GM19452 (cell line): ENCODE measurements around the gene CBLB.

Experiments used
- ATAC-seq: cut with Tn5 transposase; IDR thresholded peaks from one replicate; pipeline ENCODE4 v1.9.1; 2021; ENCODE audit not compliant: unreplicated experiment

Gene CBLB

GRCh38 chr3:105791919-105792786, 76.7 kb downstream of the CBLB start:
- ATAC-seq, result no peak

GRCh38 chr3:105791131-105791530, 77.7 kb downstream of the CBLB start:
- ATAC-seq, result no peak

- ATAC-seq, result no peak
Observed at GRCh38 chr3:105790534-105790933, 78.3 kb downstream of the CBLB start.

- ATAC-seq, result no peak
Observed at GRCh38 chr3:105788593-105788992, 80.2 kb downstream of the CBLB start.

GRCh38 chr3:105787453-105787852, 81.4 kb downstream of the CBLB start:
- no peak for ATAC-seq

GRCh38 chr3:105786990-105787389, 81.8 kb downstream of the CBLB start:
- no peak for ATAC-seq

GRCh38 chr3:105786241-105786640, 82.6 kb downstream of the CBLB start:
- ATAC-seq, result no peak

GRCh38 chr3:105785803-105786202, 83.0 kb downstream of the CBLB start:
- no peak for ATAC-seq

GRCh38 chr3:105783631-105784030, 85.2 kb downstream of the CBLB start:
- no peak for ATAC-seq

- no peak for ATAC-seq
Observed at GRCh38 chr3:105781871-105782270, 86.9 kb downstream of the CBLB start.

GRCh38 chr3:105780107-105780506, 88.7 kb downstream of the CBLB start:
- ATAC-seq, result no peak

- no peak for ATAC-seq
Observed at GRCh38 chr3:105775368-105775767, 93.4 kb downstream of the CBLB start.

- no peak for ATAC-seq
Observed at GRCh38 chr3:105774444-105775180, 94.2 kb downstream of the CBLB start.

- no peak for ATAC-seq
Observed at GRCh38 chr3:105773291-105773690, 95.5 kb downstream of the CBLB start.

- no peak for ATAC-seq
Observed at GRCh38 chr3:105772635-105773034, 96.2 kb downstream of the CBLB start.

- no peak for ATAC-seq
Observed at GRCh38 chr3:105771392-105771791, 97.4 kb downstream of the CBLB start.

- ATAC-seq, result no peak
Observed at GRCh38 chr3:105770410-105770809, 98.4 kb downstream of the CBLB start.

GRCh38 chr3:105767776-105768175, 101.0 kb downstream of the CBLB start:
- no peak for ATAC-seq

- no peak for ATAC-seq
Observed at GRCh38 chr3:105767216-105767615, 101.6 kb downstream of the CBLB start.

GRCh38 chr3:105765308-105765639, 103.5 kb downstream of the CBLB start:
- no peak for ATAC-seq

- ATAC-seq, result no peak
Observed at GRCh38 chr3:105764378-105765307, 104.2 kb downstream of the CBLB start.
